Epithelial cell of esophagus (primary cell): Measurements from ENCODE around the gene DGKB.
A peak's percentile ranks its signal among the peaks of the same experiment; 100 is the strongest.

Experiments used
- DNase-seq: peaks from one replicate; pipeline ENCODE4 v3.0.0; 2010; ENCODE audit warnings: low read depth
- H3K4me3 ChIP-seq: 2 replicates; pipeline ENCODE4 v1.5.1; 2011; ENCODE audit warnings: mild to moderate bottlenecking, low read length, control low read depth
- TF ChIP-seq, protein P1 (sequence below): IDR thresholded peaks from 2 replicates; pipeline ENCODE4 v1.5.1; 2011; ENCODE audit warnings: low read depth, mild to moderate bottlenecking, low read length, control low read depth, inconsistent platforms; ENCODE audit not compliant: insufficient read depth; ENCODE audit errors: missing control alignments

DGKB gene

DNA sequence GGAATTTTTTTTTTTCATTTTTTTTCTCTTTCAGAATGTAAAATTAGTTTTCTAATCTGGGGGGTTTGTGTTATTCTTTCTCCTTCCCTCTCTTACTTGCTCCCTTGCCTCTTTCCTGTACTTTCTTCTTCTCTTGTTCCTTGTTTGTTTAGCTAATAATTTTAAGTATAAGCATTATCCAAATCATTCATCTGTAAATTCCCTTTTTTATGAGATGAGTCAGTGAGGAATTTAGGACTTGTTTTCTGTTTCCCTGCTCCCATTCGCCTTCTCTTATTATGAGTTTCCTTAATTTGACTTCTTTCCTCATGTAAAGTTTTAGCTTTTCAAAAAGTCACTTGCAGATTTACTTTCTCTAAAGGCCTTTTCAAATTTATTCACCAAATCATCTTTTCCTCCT is 758.4 kb downstream of the DGKB start:
- DNase-seq = no peak
- no peak overlapping the region for H3K4me3 ChIP-seq
- TF ChIP-seq, protein P1, sequence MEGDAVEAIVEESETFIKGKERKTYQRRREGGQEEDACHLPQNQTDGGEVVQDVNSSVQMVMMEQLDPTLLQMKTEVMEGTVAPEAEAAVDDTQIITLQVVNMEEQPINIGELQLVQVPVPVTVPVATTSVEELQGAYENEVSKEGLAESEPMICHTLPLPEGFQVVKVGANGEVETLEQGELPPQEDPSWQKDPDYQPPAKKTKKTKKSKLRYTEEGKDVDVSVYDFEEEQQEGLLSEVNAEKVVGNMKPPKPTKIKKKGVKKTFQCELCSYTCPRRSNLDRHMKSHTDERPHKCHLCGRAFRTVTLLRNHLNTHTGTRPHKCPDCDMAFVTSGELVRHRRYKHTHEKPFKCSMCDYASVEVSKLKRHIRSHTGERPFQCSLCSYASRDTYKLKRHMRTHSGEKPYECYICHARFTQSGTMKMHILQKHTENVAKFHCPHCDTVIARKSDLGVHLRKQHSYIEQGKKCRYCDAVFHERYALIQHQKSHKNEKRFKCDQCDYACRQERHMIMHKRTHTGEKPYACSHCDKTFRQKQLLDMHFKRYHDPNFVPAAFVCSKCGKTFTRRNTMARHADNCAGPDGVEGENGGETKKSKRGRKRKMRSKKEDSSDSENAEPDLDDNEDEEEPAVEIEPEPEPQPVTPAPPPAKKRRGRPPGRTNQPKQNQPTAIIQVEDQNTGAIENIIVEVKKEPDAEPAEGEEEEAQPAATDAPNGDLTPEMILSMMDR = no peak

DNA sequence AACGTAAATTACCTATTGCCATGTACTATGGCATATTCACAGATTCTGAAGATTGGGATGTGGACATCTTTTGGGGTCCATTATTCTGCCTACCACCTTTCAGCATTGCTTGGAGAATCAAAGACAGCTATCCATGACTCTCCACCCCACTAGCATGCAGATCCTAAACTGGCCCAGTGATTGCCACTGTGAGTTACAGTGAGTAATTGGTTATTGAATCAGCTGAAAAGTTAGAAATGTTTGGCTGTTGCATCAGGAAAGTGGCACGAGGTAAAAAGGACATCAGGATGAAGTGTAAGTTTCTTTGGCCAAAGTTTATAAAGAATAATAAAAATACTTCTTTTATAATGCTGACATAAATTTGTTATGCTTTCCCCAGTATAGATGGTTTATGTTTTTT is 764.9 kb downstream of the DGKB start:
- TF ChIP-seq, protein P1 = no peak
- no peak overlapping the region for H3K4me3 ChIP-seq
- DNase-seq = no peak

DNA sequence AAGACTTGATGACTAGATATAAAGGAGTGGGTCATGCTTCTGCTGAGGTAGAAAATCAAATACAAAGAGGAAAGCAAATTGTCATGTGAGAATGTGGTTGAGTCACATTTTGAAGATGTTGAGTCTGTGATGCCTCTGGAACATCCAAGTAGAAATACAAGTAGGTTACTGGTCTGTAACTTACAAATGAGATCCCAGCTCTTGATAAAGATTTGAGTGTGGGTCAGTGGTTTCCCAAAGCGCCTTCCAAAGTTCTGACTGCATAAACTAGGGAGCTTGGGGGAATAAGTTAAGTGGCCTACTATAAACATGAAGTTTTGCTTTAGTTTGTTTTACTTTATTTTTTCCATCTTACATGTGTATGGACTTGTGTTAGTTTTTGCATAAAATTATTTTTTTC is 768.8 kb downstream of the DGKB start:
- no peak for DNase-seq
- TF ChIP-seq, protein P1 = no peak
- H3K4me3 ChIP-seq = no peak overlapping the region

GRCh38 chr7:14125998-14126397 is 776.6 kb downstream of the DGKB start:
- TF ChIP-seq, protein P1 = no peak
- H3K4me3 ChIP-seq = no peak overlapping the region
- DNase-seq = no peak

DNA sequence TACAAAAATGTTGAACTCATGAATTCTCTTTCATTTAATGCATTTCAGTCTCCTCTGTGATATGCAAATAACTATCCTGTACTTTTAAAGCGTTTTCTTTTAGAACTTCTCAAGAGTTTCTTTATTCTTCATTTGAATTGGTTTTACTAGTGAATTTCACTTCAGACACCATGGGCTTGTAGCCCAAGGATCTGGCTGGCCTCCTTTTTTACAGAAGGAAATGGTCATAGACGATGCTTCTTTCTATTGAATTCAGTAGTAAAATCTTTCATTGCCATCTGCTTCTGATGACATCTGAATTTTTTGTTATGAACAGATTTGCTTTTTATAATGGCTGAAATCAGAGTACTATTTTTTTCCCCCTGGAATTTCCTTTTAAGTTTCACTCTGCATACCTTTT is 777.8 kb downstream of the DGKB start:
- H3K4me3 ChIP-seq = no peak overlapping the region
- TF ChIP-seq, protein P1 = no peak
- no peak for DNase-seq

GRCh38 chr7:14123923-14124322 is 778.6 kb downstream of the DGKB start:
- TF ChIP-seq, protein P1 = no peak
- H3K4me3 ChIP-seq = no peak overlapping the region
- DNase-seq = no peak

GRCh38 chr7:14115701-14116100 is 786.9 kb downstream of the DGKB start:
- no peak overlapping the region for H3K4me3 ChIP-seq
- DNase-seq = peak; percentile 17
- TF ChIP-seq, protein P1 = no peak
